Glutamatergic neuron (in vitro differentiated cells): ENCODE data around the gene CDC42BPA. TPM values are rescaled to one million over a fixed set of nuclear protein-coding genes. Genes with fewer than 3 reads are reported as not detected.
A peak's percentile ranks its signal among the peaks of the same experiment; 100 is the strongest.
"Not testable (repeated sequence)": the region's sequence is repeated elsewhere in the genome, so short reads cannot be mapped to it uniquely, and the experiment has no call there.

Experiments
- DNase-seq: peaks from one replicate; pipeline ENCODE4 v3.0.0; 2022
- H3K27ac Mint-ChIP-seq: one replicate; pipeline ENCODE4 v1.8.0; 2020; ENCODE audit warnings: mild to moderate bottlenecking, mixed read lengths, inconsistent platforms; ENCODE audit not compliant: unreplicated experiment
- H3K27me3 Mint-ChIP-seq: one replicate; pipeline ENCODE4 v1.8.0; 2020; ENCODE audit warnings: mild to moderate bottlenecking, moderate library complexity, mixed read lengths, inconsistent platforms; ENCODE audit not compliant: unreplicated experiment
- H3K36me3 Mint-ChIP-seq: one replicate; pipeline ENCODE4 v1.8.0; 2020; ENCODE audit warnings: mild to moderate bottlenecking, mixed read lengths, inconsistent platforms; ENCODE audit not compliant: unreplicated experiment
- H3K4me1 Mint-ChIP-seq: one replicate; pipeline ENCODE4 v1.8.0; 2020; ENCODE audit warnings: mild to moderate bottlenecking, low read depth, mixed read lengths, inconsistent platforms; ENCODE audit not compliant: unreplicated experiment
- H3K4me3 Mint-ChIP-seq: one replicate; pipeline ENCODE4 v1.8.0; 2020; ENCODE audit warnings: mild to moderate bottlenecking, mixed read lengths, inconsistent platforms; ENCODE audit not compliant: unreplicated experiment
- H3K9me3 Mint-ChIP-seq: one replicate; pipeline ENCODE4 v1.8.0; 2020; ENCODE audit warnings: mild to moderate bottlenecking, moderate library complexity, mixed read lengths, inconsistent platforms; ENCODE audit not compliant: unreplicated experiment
- CTCF ChIP-seq: fragments of 200-600 bp; sonication (generic); IDR thresholded peaks from one replicate; pipeline ENCODE4 v1.5.0; 2021; ENCODE audit not compliant: partially characterized antibody, unreplicated experiment
- total RNA-seq: library from RNA; stranded (reverse); fragmentation: NEBNext Ultra II Directional; extraction: Animal tissue kit (Norgen Biotek cat#: 25700); gene quantifications from one replicate; pipeline ENCODE4 v1.2.1, GENCODE V29; 2021; ENCODE audit not compliant: unreplicated experiment

Gene CDC42BPA
- total RNA-seq, 1 donor from 2014 or later, result 66.0 TPM

GRCh38 chr1:227002531-227003049, 315.7 kb downstream of the CDC42BPA start:
- Mint-ChIP-seq H3K4me1 (peaks cover 30% of the 10 kb centered on the region), H3K27ac (no peak overlapping the region), H3K36me3 (peaks cover 9% of the 10 kb centered on the region), H3K27me3 (peaks cover 10% of the 10 kb centered on the region), H3K4me3 (no peak overlapping the region), H3K9me3 (peaks cover 12% of the 10 kb centered on the region)
- no peak for TF ChIP-seq CTCF
- no peak for DNase-seq

DNA sequence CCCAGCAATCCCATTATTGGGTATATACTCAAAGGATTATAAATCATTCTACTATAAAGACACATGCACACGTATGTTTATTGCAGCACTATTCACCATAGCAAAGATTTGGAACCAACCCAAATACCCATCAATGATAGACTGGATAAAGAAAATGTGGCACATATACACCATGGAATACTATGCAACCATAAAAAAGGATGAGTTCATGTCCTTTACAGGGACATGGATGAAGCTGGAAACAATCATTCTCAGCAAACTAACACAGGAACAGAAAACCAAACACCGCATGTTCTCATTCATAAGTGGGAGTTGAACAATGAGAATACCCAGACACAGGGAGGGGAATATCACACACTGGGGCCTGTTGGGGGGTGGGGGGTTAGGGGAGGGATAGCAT, 318.7 kb downstream of the CDC42BPA start:
- not testable (repeated sequence) for H3K4me3 Mint-ChIP-seq, H3K27me3 Mint-ChIP-seq, DNase-seq, H3K27ac Mint-ChIP-seq
- peaks cover 13% of the 10 kb centered on the region for H3K36me3 Mint-ChIP-seq
- peaks cover 11% of the 10 kb centered on the region for H3K9me3 Mint-ChIP-seq
- peaks cover 27% of the 10 kb centered on the region for H3K4me1 Mint-ChIP-seq

GRCh38 chr1:226995365-226996332, 322.6 kb downstream of the CDC42BPA start:
- H3K9me3 Mint-ChIP-seq, result peaks cover 12% of the 10 kb centered on the region
- TF ChIP-seq CTCF, result no peak
- peak overlapping the region; percentile 97 for H3K27ac Mint-ChIP-seq
- no peak for DNase-seq
- peaks cover 9% of the 10 kb centered on the region for H3K27me3 Mint-ChIP-seq
- peaks cover 9% of the 10 kb centered on the region for H3K36me3 Mint-ChIP-seq
- peak overlapping the region; percentile 74 for H3K4me3 Mint-ChIP-seq
- H3K4me1 Mint-ChIP-seq, result peaks cover 38% of the 10 kb centered on the region

GRCh38 chr1:226994586-226995364, 323.5 kb downstream of the CDC42BPA start:
- DNase-seq, result no peak
- peaks cover 9% of the 10 kb centered on the region for H3K27me3 Mint-ChIP-seq
- H3K27ac Mint-ChIP-seq, result peak overlapping the region; percentile 97
- TF ChIP-seq CTCF, result no peak
- H3K4me3 Mint-ChIP-seq, result peak overlapping the region; percentile 74
- peaks cover 12% of the 10 kb centered on the region for H3K9me3 Mint-ChIP-seq
- peaks cover 40% of the 10 kb centered on the region for H3K4me1 Mint-ChIP-seq
- peaks cover 9% of the 10 kb centered on the region for H3K36me3 Mint-ChIP-seq

DNA sequence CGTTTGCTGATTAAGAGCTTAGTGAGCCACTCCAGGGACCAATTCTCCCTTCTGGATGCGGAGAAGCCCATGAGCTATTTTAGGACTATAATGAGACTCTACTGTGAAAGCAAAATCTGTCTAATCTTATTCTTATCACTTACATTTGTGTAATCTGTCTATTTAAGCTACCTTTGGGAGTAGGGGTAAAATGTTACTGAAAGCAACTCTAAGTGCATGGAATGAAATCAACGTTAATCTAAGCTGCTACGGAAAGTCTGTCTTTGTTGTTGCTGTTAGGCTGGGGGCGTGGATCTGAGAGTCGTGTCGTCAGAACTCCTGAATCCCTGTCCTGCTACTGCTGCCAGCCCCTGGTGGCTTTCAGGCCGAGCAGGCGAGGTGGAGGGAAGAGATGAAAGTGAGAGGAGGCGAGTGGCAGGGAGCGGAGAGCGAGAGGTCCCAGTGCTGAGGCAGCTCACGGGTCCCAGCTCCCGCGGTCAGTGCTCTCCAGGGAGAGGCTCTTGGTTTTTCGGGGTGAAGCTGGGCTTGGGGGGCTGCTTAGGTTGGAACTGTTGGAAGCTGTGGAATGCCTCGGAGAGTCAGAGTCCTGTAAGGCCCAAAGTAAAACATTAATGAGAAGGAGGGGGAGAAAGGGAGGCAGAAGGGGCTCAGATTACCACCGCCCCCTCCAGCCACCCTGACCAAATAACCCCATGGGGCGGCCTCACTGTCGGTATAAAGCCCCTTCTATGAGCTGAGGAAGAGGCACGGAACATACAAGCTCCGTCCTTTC, 324.3 kb downstream of the CDC42BPA start:
- Mint-ChIP-seq H3K9me3 (peaks cover 12% of the 10 kb centered on the region), H3K27me3 (peaks cover 9% of the 10 kb centered on the region), H3K4me1 (peaks cover 44% of the 10 kb centered on the region), H3K27ac (peak overlapping the region; percentile 97), H3K36me3 (peaks cover 9% of the 10 kb centered on the region), H3K4me3 (peak overlapping the region; percentile 74)
- peak; percentile 55 for DNase-seq
- no peak for TF ChIP-seq CTCF
